Occipital lobe (tissue), 2 donors: Measurements from ENCODE around the gene ATXN10. TPM values are rescaled to one million over a fixed set of nuclear protein-coding genes. Genes with fewer than 3 reads are reported as not detected.

ENCODE experiments used
- DNase-seq: peaks from one replicate; lab custom pipeline; 2025; lab: John Stamatoyannopoulos, UW
- total RNA-seq: library from RNA; depleted of rRNA; stranded (reverse); fragments of >200 nt; gene quantifications from one replicate; pipeline ENCODE4 v1.2.3, GENCODE V29; 2014

ATXN10 gene
- total RNA-seq, 1 donor from 2014 or later, result 326 TPM

DNA sequence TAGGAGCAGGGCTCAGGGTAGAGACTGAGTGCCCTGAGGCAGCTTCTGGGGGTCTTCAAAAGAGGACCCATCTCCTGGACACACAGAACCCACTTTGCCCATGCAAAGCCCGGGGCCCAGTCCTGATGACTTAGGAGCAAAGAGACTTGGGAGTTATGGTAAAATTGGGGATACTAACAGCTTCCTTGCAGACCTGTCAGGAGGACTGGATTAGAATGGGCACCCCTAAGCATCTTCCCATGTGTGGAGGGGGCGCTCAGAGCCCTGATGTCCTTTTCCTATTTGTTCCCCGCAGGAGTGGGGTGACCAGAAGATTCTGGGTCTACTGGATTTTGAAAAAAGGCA is 205.4 kb downstream of the ATXN10 start:
- DNase-seq, result no peak

DNA sequence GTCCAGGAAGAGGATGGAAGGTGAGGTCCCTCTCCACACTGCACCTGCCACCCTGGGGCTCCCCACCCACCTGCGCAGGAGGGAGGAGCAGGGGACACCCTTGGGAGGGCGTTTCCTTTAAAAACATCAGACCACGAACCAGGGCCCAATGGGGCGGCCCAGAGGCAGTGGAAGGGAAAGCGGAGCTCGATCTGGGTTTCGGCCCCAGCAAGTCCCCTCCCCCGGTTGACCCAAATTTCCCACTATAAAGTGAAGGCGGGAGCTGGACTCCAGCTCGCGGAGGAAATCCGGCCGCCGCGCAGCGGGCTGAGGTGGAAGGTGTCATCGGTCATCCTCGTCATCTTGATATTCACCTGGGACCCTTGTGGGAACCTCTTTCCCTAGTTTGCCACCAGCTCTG is 206.0 kb downstream of the ATXN10 start:
- DNase-seq, result no peak

DNA sequence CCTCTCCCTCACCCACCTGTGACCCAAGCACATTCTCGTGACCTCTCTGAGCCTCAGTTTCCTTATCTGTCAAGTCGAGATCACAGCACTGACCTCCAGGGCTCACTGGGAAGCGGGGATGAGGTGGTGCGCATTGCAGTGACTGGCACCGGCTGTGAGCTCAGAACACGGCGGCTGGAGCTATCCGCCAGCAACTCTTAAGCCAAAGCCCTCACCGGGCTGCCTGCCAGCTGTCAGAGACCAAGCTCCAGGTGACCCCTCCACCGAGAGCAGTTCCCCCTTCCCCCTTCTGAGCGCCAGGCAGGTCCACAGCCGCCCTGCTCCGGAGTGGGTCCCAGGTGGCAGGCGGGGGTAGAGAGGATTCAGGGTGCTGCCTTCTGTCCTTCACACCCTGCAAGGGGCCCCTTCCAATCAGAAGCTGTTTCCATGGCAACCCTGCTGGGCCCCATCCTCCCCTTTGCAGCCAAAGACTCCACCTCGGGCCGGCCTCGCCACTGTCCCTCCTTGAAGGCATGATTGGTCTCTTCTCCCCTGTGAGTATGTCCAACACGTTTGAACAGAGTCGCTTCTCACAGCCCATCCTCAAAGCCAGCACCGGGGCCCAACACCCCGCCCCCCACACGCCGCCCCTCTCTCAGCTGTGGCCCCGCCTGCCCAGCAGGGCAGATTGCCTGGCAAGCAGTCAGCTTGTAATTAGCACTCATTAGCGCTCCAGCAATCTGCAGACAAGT is 206.6 kb downstream of the ATXN10 start:
- no peak for DNase-seq

GRCh38 chr22:45878901-45879551 is 207.4 kb downstream of the ATXN10 start:
- DNase-seq, result no peak

DNA sequence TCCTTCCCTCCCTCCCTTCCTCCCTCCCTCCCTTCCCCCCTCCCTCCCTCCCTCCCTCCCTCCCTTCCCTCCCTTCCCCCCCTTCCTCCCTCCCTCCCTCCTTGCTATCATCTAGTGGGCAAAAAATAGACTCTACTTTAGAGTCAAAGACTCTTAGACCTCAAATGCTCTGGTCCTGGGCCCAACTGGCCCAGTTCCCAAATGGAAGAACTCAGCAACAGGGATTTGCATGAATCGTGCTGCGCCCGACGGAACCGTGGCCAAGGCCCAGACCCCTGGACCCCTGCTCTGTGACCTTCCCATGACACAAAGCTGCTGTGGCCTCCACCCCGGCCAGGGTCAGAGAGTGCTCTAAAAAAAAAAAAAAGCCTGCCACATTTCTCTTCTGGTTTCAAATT is 207.9 kb downstream of the ATXN10 start:
- DNase-seq, result no peak

- no peak for DNase-seq
These were observed 208.6 kb downstream of the ATXN10 start for GRCh38 chr22:45880091-45880715.

GRCh38 chr22:45880716-45881523 is 209.3 kb downstream of the ATXN10 start:
- no peak for DNase-seq

DNA sequence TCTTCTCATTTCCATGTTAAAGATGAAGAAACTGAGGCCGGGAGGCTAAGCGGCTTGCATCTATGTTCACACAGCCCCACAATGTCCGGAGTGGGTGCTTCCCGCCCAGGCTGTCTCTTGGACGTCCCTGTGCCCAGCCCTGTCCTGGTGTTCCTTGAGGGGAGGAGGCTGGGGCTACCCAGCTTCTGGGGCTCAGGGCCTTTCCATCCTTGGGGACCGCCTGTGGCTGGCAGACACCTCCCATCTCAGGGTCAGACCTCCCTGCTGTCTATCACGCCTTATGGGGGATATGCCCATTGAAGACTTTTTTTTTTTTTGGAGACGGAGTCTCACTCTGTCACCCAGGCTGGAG is 209.9 kb downstream of the ATXN10 start:
- DNase-seq, result no peak

GRCh38 chr22:45882881-45883810 is 211.5 kb downstream of the ATXN10 start:
- no peak for DNase-seq

- no peak for DNase-seq
These were observed 212.2 kb downstream of the ATXN10 start for GRCh38 chr22:45883811-45884170.

- DNase-seq, result no peak
These were observed 212.8 kb downstream of the ATXN10 start for GRCh38 chr22:45884201-45885062.

DNA sequence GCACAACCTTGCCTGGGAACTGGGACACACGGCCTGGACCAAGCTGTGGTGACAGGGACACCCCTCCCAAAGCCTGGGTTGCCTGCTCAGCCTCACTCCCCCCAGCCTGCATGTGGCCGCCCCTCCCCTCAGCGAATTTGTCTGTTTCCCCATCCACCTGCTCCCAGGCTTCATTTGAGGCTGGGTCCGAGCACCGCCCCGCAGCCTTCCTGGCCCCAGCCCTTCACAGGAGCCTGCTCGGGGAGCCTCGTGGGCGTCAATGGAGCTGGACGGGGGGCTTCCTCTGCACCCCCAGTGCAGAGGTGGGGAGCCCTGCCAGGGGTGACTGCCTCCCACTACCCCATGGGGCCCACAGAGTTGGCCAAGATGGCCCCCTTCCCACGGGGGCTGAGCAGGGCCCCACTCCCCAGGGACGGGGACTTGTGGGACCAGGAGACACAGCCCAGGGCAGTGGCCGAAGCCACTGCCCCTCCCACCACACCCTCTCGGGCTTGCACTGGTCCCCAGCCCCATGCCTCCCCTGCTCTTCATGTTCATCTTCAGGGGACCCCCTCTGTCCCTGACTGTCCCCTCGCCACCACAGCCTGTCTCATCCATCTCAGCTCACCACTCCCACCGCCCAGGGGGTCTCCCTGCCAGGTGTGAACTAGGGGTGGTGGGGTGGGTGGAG is 213.7 kb downstream of the ATXN10 start:
- no peak for DNase-seq

DNA sequence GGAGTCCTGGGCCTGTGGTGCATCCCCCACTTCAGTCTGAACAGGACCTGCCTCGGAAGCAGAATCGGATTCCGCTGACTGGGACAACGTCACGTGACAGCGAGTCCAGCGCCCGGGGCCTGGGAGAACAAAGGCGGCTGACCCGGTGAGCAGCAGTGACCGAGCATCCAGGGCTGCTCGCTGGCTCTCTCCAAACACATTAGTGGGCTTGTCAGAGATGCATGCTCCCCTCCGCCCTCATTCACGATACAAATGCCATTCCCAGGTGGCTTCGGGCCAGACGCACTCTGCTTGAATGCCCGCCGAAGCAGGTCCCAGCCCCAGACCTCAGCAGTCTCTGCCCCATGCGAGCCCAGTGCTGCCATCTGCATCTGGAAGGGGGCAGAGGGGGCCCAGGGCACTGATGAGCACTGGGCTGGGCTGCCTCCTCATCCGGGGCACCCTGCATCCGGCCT is 214.3 kb downstream of the ATXN10 start:
- DNase-seq, result no peak

- no peak for DNase-seq
These were observed 214.9 kb downstream of the ATXN10 start for GRCh38 chr22:45886540-45886939.

GRCh38 chr22:45887202-45888131 is 215.8 kb downstream of the ATXN10 start:
- no peak for DNase-seq

DNA sequence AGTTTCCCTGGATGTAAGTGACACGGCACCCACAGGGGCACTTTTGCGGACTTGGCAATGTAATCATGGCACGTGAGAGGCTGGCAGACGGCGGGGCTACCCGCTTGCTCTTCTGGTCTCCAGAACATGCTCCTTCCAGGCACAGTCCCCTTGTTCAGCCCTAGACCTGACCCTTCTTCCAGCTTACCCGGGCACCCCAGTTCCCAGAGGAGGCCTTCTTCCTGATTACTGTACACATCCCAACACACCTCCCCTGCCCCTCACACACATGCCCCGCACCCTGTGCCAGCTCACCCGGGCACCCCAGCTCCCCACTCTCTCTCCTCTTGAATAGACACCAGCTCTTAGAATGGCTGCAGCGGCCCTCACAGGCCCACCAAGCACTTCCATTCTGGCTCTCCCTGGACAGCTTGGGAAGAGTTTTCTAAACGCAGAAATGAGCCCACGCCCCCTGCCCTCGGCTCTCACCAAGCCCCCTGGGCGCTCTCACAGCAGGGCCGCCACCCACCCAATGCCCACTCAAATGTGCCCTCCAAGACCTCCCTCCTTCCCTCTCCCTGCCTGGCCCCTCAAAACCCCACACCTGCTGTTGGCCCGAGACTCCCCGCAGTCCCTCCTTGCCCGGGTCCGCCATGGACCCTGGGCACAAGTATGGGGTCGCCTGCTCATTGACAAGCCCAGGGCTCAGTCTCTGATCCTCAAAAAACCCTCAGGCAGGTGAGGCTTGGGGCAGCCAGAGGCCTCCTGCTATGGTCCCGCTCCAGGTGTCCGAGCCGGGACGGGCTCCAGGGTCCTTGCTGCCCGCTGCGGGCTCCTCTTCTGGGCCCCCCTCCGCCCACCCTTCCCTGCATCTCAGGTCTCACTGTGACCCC is 216.8 kb downstream of the ATXN10 start:
- DNase-seq, result no peak

DNA sequence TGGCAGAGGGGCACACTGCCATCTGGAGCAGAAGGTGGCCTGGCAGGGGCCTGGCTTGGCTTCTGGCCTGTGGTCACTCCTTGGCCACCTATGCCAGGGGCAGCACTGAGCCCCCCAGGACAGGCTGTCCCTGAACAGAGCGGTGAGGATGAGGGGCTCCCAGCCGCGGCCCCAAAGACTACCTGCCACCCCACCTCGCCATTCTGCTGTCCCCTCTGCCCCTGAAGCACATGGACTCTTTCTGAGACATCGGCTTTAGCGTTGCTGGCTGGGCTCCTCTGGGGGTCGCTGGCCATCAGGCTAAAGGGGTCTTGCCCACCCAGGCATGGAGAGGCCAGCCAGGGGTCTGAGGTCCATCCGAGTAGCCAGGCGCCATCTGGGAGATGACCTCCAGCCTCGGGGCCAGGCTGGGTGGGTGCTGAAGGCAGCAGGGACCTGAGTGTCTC is 217.5 kb downstream of the ATXN10 start:
- no peak for DNase-seq
